Esophagus muscularis mucosa (tissue), 4 donors: ENCODE data around the gene SLC35B4. TPM values are rescaled to one million over a fixed set of nuclear protein-coding genes. Genes with fewer than 3 reads are reported as not detected.

ENCODE experiments used
- DNase-seq: peaks from one replicate; pipeline ENCODE4 v3.0.0-alpha.2; 2017; ENCODE audit errors: extremely low spot score
- H3K27ac ChIP-seq, 4 donors: fragments of 200-600 bp; sonication (generic); replicated peaks in 1 of 4; 1 replicate in 3 of 4; 2 replicates in 1 of 4; pipeline ENCODE4 v1.5.1; 2016 to 2019; ENCODE audit warnings: mild to moderate bottlenecking in 1 of 4
- H3K27me3 ChIP-seq, 4 donors: fragments of 200-600 bp; sonication (generic); one replicate each; pipeline versions ENCODE4 v1.5.1 to v1.6.0; 2016 to 2019
- H3K36me3 ChIP-seq, 4 donors: fragments of 200-600 bp; sonication (generic); one replicate each; pipeline ENCODE4 v1.5.1; 2016 to 2019
- H3K4me1 ChIP-seq, 4 donors: fragments of 200-600 bp; sonication (generic); one replicate each; pipeline ENCODE4 v1.5.1; 2016 to 2019
- H3K4me3 ChIP-seq, 4 donors: fragments of 200-600 bp; sonication (generic); 1 replicate in 2 of 4; 2 replicates in 2 of 4; pipeline ENCODE4 v1.5.1; 2016 to 2019; ENCODE audit warnings: mild to moderate bottlenecking in 4 of 4, moderate library complexity in 1 of 4
- H3K9me3 ChIP-seq, 4 donors: fragments of 200-600 bp; sonication (generic); 1 replicate in 3 of 4; 2 replicates in 1 of 4; pipeline ENCODE4 v1.5.1; 2016 to 2019
- CTCF ChIP-seq, 3 experiments: fragments of 200-600 bp in 2 of 3; fragments of 450-650 bp in 1 of 3; sonication (generic) in 2 of 3; IDR thresholded peaks; one replicate each; pipeline ENCODE4 v1.5.1; 2017 to 2019; ENCODE audit warnings: antibody characterized with exemption in 3 of 3, mild to moderate bottlenecking in 2 of 3, moderate library complexity in 1 of 3
- EP300 ChIP-seq: sonication (generic); formaldehyde crosslinking; IDR thresholded peaks from one replicate; pipeline ENCODE4 v1.6.1; 2017; ENCODE audit warnings: antibody characterized with exemption
- POLR2A ChIP-seq: fragments of 450-650 bp; IDR thresholded peaks from one replicate; pipeline ENCODE4 v1.6.1; 2017; ENCODE audit warnings: antibody characterized with exemption, moderate library complexity, mild to moderate bottlenecking, low read depth
- POLR2AphosphoS5 ChIP-seq, 2 donors: sonication (generic); formaldehyde crosslinking; IDR thresholded peaks; one replicate each; pipeline ENCODE4 v1.6.1; 2017; ENCODE audit warnings: antibody characterized with exemption in 2 of 2
- WGBS: methylation state at CpG from one replicate; pipeline ENCODE4 v1.1.5; 2018; 5-methylcytosine and 5-hydroxymethylcytosine counted together
- intact Hi-C: fragments of 100-400 bp; cut with DNase I; formaldehyde crosslinking; loops from one replicate; pipeline ENCODE4 v1.15.1; 2023
- total RNA-seq, 4 donors: library from RNA; depleted of rRNA; stranded (reverse); fragments of >200 nt; gene quantifications; one replicate each; pipeline versions ENCODE4 v1.1.0 to v1.2.1, GENCODE V29; 2016

SLC35B4 gene
- total RNA-seq, 4 donors from 2014 or later, result 6.6 to 8.6 (median 7.9) TPM

- WGBS, result 70% methylated on average over 12 of the region's 12 CpGs
- TF ChIP-seq EP300 (no peak), POLR2AphosphoS5 (IDR thresholded peaks at IDR 0.05) (no peak), CTCF (IDR thresholded peaks at IDR 0.05) (no peak)
- intact Hi-C loops, result no loop called here
- no peak overlapping the region for H3K27ac ChIP-seq
- no peaks in the 10 kb centered on the region for H3K9me3 ChIP-seq
- no peak overlapping the region for H3K4me3 ChIP-seq
- peaks cover 0 to 25% (median 19%) of the 10 kb centered on the region in 4 donors for H3K4me1 ChIP-seq
- H3K36me3 ChIP-seq, result peaks cover 0 to 18% (median 0%) of the 10 kb centered on the region in 4 donors
- no peak for DNase-seq
- H3K27me3 ChIP-seq, result no peaks in the 10 kb centered on the region
Measured at GRCh38 chr7:134287916-134288659, 28.6 kb downstream of the SLC35B4 start.

- Histone ChIP-seq H3K27ac (no peak overlapping the region), H3K4me1 (peaks cover 0 to 19% (median 14%) of the 10 kb centered on the region in 4 donors), H3K36me3 (no peaks in the 10 kb centered on the region), H3K4me3 (no peak overlapping the region), H3K9me3 (no peaks in the 10 kb centered on the region), H3K27me3 (no peaks in the 10 kb centered on the region)
- DNase-seq, result no peak
- TF ChIP-seq EP300 (no peak), CTCF (IDR thresholded peaks at IDR 0.05) (no peak), POLR2AphosphoS5 (IDR thresholded peaks at IDR 0.05) (no peak), POLR2A (no peak)
- intact Hi-C loops, result no loop called here
- WGBS, result 64% methylated on average over 3 of the region's 3 CpGs
Measured at GRCh38 chr7:134284952-134285351, 31.8 kb downstream of the SLC35B4 start.

- Histone ChIP-seq H3K27me3 (no peaks in the 10 kb centered on the region), H3K4me3 (no peak overlapping the region), H3K9me3 (no peaks in the 10 kb centered on the region), H3K27ac (no peak overlapping the region), H3K36me3 (no peaks in the 10 kb centered on the region), H3K4me1 (peaks cover 0 to 11% (median 5%) of the 10 kb centered on the region in 4 donors)
- no peak for DNase-seq
- intact Hi-C loops, result no loop called here
- no peak for TF ChIP-seq POLR2A
- no peak for TF ChIP-seq CTCF (IDR thresholded peaks at IDR 0.05)
- no peak for TF ChIP-seq POLR2AphosphoS5 (IDR thresholded peaks at IDR 0.05)
- TF ChIP-seq EP300, result no peak
- 48% methylated on average over 6 of the region's 6 CpGs for WGBS
Measured at GRCh38 chr7:134284011-134284410, 32.7 kb downstream of the SLC35B4 start.

- TF ChIP-seq EP300, result no peak
- TF ChIP-seq POLR2A, result no peak
- TF ChIP-seq POLR2AphosphoS5 (IDR thresholded peaks at IDR 0.05), result no peak
- no peak for TF ChIP-seq CTCF (IDR thresholded peaks at IDR 0.05)
- no peak overlapping the region for H3K27ac ChIP-seq
- no peaks in the 10 kb centered on the region for H3K36me3 ChIP-seq
- no peaks in the 10 kb centered on the region for H3K4me1 ChIP-seq
- no peak for DNase-seq
- intact Hi-C loops, result no loop called here
- 89% methylated on average over 2 of the region's 2 CpGs for WGBS
- H3K4me3 ChIP-seq, result no peak overlapping the region
- H3K27me3 ChIP-seq, result no peaks in the 10 kb centered on the region
- no peaks in the 10 kb centered on the region for H3K9me3 ChIP-seq
Measured at GRCh38 chr7:134280508-134280907, 36.2 kb downstream of the SLC35B4 start.

GRCh38 chr7:134279898-134280297, 36.8 kb downstream of the SLC35B4 start:
- no peaks in the 10 kb centered on the region for H3K9me3 ChIP-seq
- no peak for DNase-seq
- H3K27ac ChIP-seq, result no peak overlapping the region
- H3K27me3 ChIP-seq, result no peaks in the 10 kb centered on the region
- intact Hi-C loops, result no loop called here
- TF ChIP-seq EP300 (no peak), POLR2AphosphoS5 (IDR thresholded peaks at IDR 0.05) (no peak), POLR2A (no peak), CTCF (IDR thresholded peaks at IDR 0.05) (no peak)
- no peaks in the 10 kb centered on the region for H3K4me1 ChIP-seq
- no peak overlapping the region for H3K4me3 ChIP-seq
- H3K36me3 ChIP-seq, result no peaks in the 10 kb centered on the region
